Adrenal gland (tissue), 12 donors: ENCODE measurements around the gene RGPD3. TPM values are rescaled to one million over a fixed set of nuclear protein-coding genes. Genes with fewer than 3 reads are reported as not detected.
"Not testable (repeated sequence)": the region's sequence is repeated elsewhere in the genome, so short reads cannot be mapped to it uniquely, and the experiment has no call there.

Experiments used
- DNase-seq, 7 donors: peaks; one replicate each; pipeline ENCODE4 v3.0.0-alpha.2; 2019 to 2020
- H3K27ac ChIP-seq, 5 donors: fragments of 200-600 bp; sonication (generic) in 4 of 5; 1 replicate in 3 of 5; 2 replicates in 2 of 5; pipeline versions ENCODE4 v1.5.1 to v1.8.0; 2016 to 2020; ENCODE audit warnings: mild to moderate bottlenecking in 1 of 5
- H3K27me3 ChIP-seq: fragments of 200-600 bp; 2 replicates; pipeline ENCODE4 v1.8.0; 2021
- H3K36me3 ChIP-seq, 2 donors: fragments of 200-600 bp; replicated peaks in 1 of 2; 1 replicate in 1 of 2; 2 replicates in 1 of 2; pipeline versions ENCODE4 v1.5.1 to v1.8.0; 2018 to 2022
- H3K4me1 ChIP-seq, 2 donors: fragments of 200-600 bp; replicated peaks in 1 of 2; 1 replicate in 1 of 2; 2 replicates in 1 of 2; pipeline versions ENCODE4 v1.5.1 to v1.8.0; 2018 to 2021
- H3K4me3 ChIP-seq, 4 donors: fragments of 200-600 bp; sonication (generic) in 3 of 4; one replicate each; pipeline ENCODE4 v1.5.1; 2016 to 2018
- H3K9me3 ChIP-seq, 3 donors: fragments of 200-600 bp; sonication (generic) in 1 of 3; replicated peaks in 1 of 3; 1 replicate in 2 of 3; 2 replicates in 1 of 3; pipeline versions ENCODE4 v1.5.1 to v1.8.0; 2016 to 2021
- WGBS, 4 donors: extraction: QIAGEN DNeasy Blood & Tissue Kit in 2 of 4; methylation state at CpG; one replicate each; pipeline versions ENCODE4 v1.1.5 to v1.1.7; 2013 to 2017; 5-methylcytosine and 5-hydroxymethylcytosine counted together
- intact Hi-C, 2 donors: fragments of 100-400 bp; cut with DNase I; formaldehyde crosslinking; loops; one replicate each; pipeline versions ENCODE4 v1.14.1 to v1.15.0; 2022 to 2023
- polyA plus RNA-seq, 3 donors: library from polyadenylated mRNA; stranded (reverse); fragments of 200-250 nt in 2 of 3; fragments of 350-450 nt in 1 of 3; fragmentation: Illumina TruSeq in 1 of 3; extraction: RNeasy Lipid Tissue Mini Kit (QIAGEN cat#74804) in 1 of 3; gene quantifications; one replicate each; pipeline ENCODE4 v1.2.3, GENCODE V29; 2013 to 2014
- total RNA-seq, 9 donors: library from RNA; depleted of rRNA in 4 of 9; stranded (reverse); fragments of >200 nt in 4 of 9; fragments of 120-200 nt in 1 of 9; fragmentation: NEBNext Ultra II Directional in 1 of 9; extraction: Animal tissue kit (Norgen Biotek cat#: 25700) in 1 of 9; gene quantifications; one replicate each; pipeline versions ENCODE4 v1.1.0 to v1.2.4, GENCODE V29; 2013 to 2023
- TF ChIP-seq, protein P1 (sequence below), 6 experiments: fragments of 450-650 bp in 4 of 6; fragments of 200-600 bp in 2 of 6; sonication (generic) in 1 of 6; IDR thresholded peaks; 1 replicate in 5 of 6; 2 replicates in 1 of 6; pipeline versions ENCODE4 v1.5.1 to v1.8.0; 2016 to 2021; ENCODE audit warnings: antibody characterized with exemption in 6 of 6, mild to moderate bottlenecking in 2 of 6, moderate library complexity in 1 of 6
- donor health status: healthy with polysubstance abuse.
- donor health status: Bipolar disorder and iron deficiency.
- donor health status: DM: yes; HTN: yes; CAD: no.
- donor health status: DM: no; HTN: no; CAD: no.
- donor health status: DM: no; HTN: no; CAD: no.
- donor health status: DM: yes; HTN: yes; CAD: no.

Gene RGPD3
- total and polyA plus RNA-seq, 12 donors, result 0.06 to 0.35 (median 0.13) TPM; not detected in 1

GRCh38 chr2:106489701-106490100, 21.5 kb upstream of the RGPD3 start:
- H3K27me3 ChIP-seq, H3K4me1 ChIP-seq, H3K27ac ChIP-seq, H3K9me3 ChIP-seq, intact Hi-C loops, H3K36me3 ChIP-seq, H3K4me3 ChIP-seq, DNase-seq: not testable (repeated sequence)
- 67 to 78% (median 76%) methylated on average over 1 to 6 of the region's 6 CpGs for WGBS, 4 donors

GRCh38 chr2:106487386-106488191, 19.4 kb upstream of the RGPD3 start:
- H3K4me3 ChIP-seq, H3K27ac ChIP-seq, DNase-seq, H3K4me1 ChIP-seq, intact Hi-C loops, H3K27me3 ChIP-seq, H3K36me3 ChIP-seq, H3K9me3 ChIP-seq: not testable (repeated sequence)
- whole genome bisulfite sequencing, 4 donors, result 24 to 62% (median 43%) methylated on average over 13 to 44 of the region's 44 CpGs

DNA sequence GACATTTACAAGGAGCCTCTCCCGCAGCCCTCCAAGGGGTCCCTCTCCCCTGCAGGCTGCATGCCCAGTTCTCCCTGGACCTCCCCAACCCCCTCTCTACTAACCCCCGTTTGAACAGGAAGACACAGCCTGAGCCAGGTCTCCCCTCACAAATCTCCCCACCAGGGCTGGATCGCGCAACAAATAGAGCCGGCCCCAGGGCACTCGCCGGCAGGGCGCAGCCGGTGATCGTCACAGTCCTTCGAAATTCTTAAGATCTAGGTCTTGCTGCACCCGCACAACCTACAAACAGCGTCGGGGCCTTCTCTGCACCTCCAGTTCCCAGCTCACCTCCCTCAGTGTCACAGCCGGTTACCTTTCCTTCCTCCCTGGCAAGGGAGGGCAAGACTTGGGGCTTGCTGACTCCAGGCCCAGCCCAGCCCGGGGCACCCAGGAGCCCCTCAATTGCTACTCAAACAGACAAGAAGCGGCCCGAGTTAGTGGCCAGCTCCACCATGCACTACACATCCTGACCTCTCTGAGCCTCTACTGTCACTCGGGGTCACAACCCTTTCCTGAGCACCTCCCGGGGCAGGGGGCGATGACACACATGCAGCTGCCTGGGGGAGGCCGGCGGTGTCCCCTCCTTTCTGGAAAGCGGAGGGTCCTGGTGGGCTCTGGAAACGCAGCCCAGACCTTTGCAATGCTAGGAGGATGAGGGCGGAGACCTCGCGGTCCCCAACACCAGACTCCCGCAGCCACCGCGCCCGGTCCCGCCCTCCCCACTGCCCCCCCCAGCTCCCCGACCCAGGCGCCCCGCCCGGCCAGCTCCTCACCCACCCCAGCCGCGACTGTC, 18.6 kb upstream of the RGPD3 start, which contains the start of gene CD8B2:
Gene CD8B2 (plus strand): TSS at position 814 of the 835 bp plus-strand sequence. CDS start 63 bp downstream, outside the sequence.
- intact Hi-C loops, H3K4me1 ChIP-seq, H3K36me3 ChIP-seq, H3K9me3 ChIP-seq, DNase-seq, H3K4me3 ChIP-seq, H3K27me3 ChIP-seq, H3K27ac ChIP-seq: not testable (repeated sequence)
- WGBS, 4 donors, result 22 to 36% (median 30%) methylated on average over 9 to 20 of the region's 39 CpGs; no CpG with 5 or more reads in 1 of the 4 donors

- H3K4me3 ChIP-seq, H3K27me3 ChIP-seq, H3K9me3 ChIP-seq, H3K27ac ChIP-seq, DNase-seq, H3K4me1 ChIP-seq, H3K36me3 ChIP-seq: not testable (repeated sequence)
- intact Hi-C loops, result loop anchor here in 1 of 2 donors (10.0 kb wide), 1 partner anchor 375 kb away; no protein-coding TSS in a partner anchor
- WGBS, 4 donors, result no CpG with 5 or more reads among the region's 1 CpG
Measured at GRCh38 chr2:106479563-106479962, 11.3 kb upstream of the RGPD3 start.

- H3K36me3 ChIP-seq, H3K27ac ChIP-seq, H3K4me3 ChIP-seq, H3K4me1 ChIP-seq, DNase-seq, H3K9me3 ChIP-seq, H3K27me3 ChIP-seq: not testable (repeated sequence)
- 60 to 92% (median 82%) methylated on average over 1 to 4 of the region's 4 CpGs for WGBS, 4 donors
- intact Hi-C loops, result loop anchor here in 1 of 2 donors (10.0 kb wide), 1 partner anchor 373 kb away; no protein-coding TSS in a partner anchor
Measured at GRCh38 chr2:106477647-106478046, 9.4 kb upstream of the RGPD3 start.

DNA sequence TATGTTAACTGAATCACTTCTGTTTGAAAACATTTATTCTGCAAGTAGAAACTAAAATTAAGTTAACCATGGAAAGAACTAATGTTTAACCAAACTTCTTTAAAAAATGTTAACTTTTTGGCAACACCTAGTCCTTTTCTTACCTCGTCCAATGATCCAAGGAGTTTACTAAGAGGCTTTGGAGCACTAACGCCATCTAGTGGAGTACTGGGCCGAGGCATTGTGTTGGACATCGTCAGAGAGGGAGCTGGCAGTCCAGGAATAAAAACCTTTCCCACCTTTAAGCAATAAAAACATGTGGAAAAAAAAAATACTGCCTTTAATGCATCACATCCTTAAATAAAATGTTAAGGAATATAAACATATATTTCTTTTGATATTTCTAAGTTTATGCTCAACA, 2.4 kb upstream of the RGPD3 start:
- WGBS, 4 donors, result 0 to 2% (median 0%) methylated on average over 2 to 4 of the region's 4 CpGs
- not testable (repeated sequence) for H3K36me3 ChIP-seq, H3K9me3 ChIP-seq, H3K4me1 ChIP-seq, H3K4me3 ChIP-seq, H3K27me3 ChIP-seq, H3K27ac ChIP-seq
- peak in 5 of 7 donors; percentile 47 to 84 (median 57) for DNase-seq
- TF ChIP-seq, protein P1, sequence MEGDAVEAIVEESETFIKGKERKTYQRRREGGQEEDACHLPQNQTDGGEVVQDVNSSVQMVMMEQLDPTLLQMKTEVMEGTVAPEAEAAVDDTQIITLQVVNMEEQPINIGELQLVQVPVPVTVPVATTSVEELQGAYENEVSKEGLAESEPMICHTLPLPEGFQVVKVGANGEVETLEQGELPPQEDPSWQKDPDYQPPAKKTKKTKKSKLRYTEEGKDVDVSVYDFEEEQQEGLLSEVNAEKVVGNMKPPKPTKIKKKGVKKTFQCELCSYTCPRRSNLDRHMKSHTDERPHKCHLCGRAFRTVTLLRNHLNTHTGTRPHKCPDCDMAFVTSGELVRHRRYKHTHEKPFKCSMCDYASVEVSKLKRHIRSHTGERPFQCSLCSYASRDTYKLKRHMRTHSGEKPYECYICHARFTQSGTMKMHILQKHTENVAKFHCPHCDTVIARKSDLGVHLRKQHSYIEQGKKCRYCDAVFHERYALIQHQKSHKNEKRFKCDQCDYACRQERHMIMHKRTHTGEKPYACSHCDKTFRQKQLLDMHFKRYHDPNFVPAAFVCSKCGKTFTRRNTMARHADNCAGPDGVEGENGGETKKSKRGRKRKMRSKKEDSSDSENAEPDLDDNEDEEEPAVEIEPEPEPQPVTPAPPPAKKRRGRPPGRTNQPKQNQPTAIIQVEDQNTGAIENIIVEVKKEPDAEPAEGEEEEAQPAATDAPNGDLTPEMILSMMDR (IDR thresholded peaks at IDR 0.05), result peak in 4 of 6 experiments; percentile 14 to 47 (median 24)
- intact Hi-C loops, result loop anchor here in 1 of 2 donors (10.0 kb wide), 1 partner anchor 366 kb away; no protein-coding TSS in a partner anchor

DNA sequence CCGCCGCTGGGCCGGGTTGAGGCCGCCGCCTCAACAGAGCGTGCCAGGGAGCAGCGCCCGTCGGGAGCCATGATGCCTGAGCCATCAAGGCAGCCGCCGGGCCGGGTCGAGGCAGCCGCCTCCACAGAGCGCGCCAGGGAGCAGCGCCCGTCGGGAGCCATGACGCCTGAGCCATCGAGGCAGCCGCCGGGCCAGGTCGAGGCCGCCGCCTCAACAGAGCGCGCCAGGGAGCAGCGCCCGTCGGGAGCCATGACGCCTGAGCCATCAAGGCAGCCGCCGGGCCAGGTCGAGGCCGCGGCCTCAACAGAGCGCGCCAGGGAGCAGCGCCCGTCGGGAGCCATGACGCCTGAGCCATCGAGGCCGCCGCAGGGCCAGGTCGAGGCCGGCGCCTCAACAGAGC, 697 bp downstream of the RGPD3 start:
- H3K4me3 ChIP-seq, H3K36me3 ChIP-seq, H3K4me1 ChIP-seq, H3K27me3 ChIP-seq, DNase-seq, H3K9me3 ChIP-seq, H3K27ac ChIP-seq, intact Hi-C loops: not testable (repeated sequence)
- WGBS, 4 donors, result 94 to 96% (median 95%) methylated on average over 29 to 49 of the region's 49 CpGs
